Sigmoid colon (tissue), 4 donors: ENCODE measurements around the gene SNX27.
"Not testable (repeated sequence)": the region's sequence is repeated elsewhere in the genome, so short reads cannot be mapped to it uniquely, and the experiment has no call there.

ENCODE experiments used
- CTCF ChIP-seq, 4 experiments: fragments of 450-650 bp in 3 of 4; fragments of 200-600 bp in 1 of 4; IDR thresholded peaks; one replicate each; pipeline ENCODE4 v1.5.1; 2016 to 2019; ENCODE audit warnings: antibody characterized with exemption in 4 of 4, mild to moderate bottlenecking in 3 of 4, moderate library complexity in 2 of 4
- POLR2A ChIP-seq, 2 donors: fragments of 450-650 bp; IDR thresholded peaks; one replicate each; pipeline ENCODE4 v1.6.1; 2016; ENCODE audit warnings: antibody characterized with exemption in 2 of 2, mild to moderate bottlenecking in 2 of 2, moderate library complexity in 2 of 2
- POLR2AphosphoS5 ChIP-seq, 4 donors: sonication (generic); formaldehyde crosslinking; IDR thresholded peaks; one replicate each; pipeline ENCODE4 v1.6.1; 2017; ENCODE audit warnings: antibody characterized with exemption in 4 of 4

- TF ChIP-seq CTCF, POLR2A, POLR2AphosphoS5 (IDR thresholded peaks at IDR 0.05): not testable (repeated sequence)
Observed at GRCh38 chr1:151670036-151670675, 58.3 kb downstream of the SNX27 start.
